Measurements from ENCODE around the gene DCAF8.

- TF ChIP-seq EZH2phosphoT487 (IDR thresholded peaks at IDR 0.05; ENCODE audit: insufficient read depth, low read depth), result no peak
- no peak for TF ChIP-seq EZH2 (IDR thresholded peaks at IDR 0.05; ENCODE audit: insufficient read depth, poor library complexity, severe bottlenecking)
Measured at GRCh38 chr1:160309571-160309970, 47.2 kb upstream of the DCAF8 start.

Data from GM23248 (cell line).